Measurements from ENCODE around the gene CALD1.

- no peak for TF ChIP-seq CTCF (IDR thresholded peaks at IDR 0.05)
- no peak for TF ChIP-seq POLR2AphosphoS5 (IDR thresholded peaks at IDR 0.05)
- TF ChIP-seq POLR2A (IDR thresholded peaks at IDR 0.05): no peak
Observed at GRCh38 chr7:134941952-134942351, 162.5 kb downstream of the CALD1 start.
